Skin epidermis (tissue), 12 donors: Measurements from ENCODE around the gene DDX10.

Experiments
- H3K27ac ChIP-seq, 21 experiments: fragments of 200-600 bp; sonication (generic) in 11 of 21; one replicate each; pipeline ENCODE4 v1.5.0; 2020; ENCODE audit warnings: mild to moderate bottlenecking in 3 of 21, inconsistent platforms in 2 of 21, moderate library complexity in 2 of 21
- H3K4me3 ChIP-seq, 7 experiments: fragments of 200-600 bp; sonication (generic) in 2 of 7; one replicate each; pipeline ENCODE4 v1.5.0; 2020; ENCODE audit warnings: inconsistent platforms in 2 of 7, mild to moderate bottlenecking in 2 of 7, moderate library complexity in 1 of 7

The DDX10 gene

DNA sequence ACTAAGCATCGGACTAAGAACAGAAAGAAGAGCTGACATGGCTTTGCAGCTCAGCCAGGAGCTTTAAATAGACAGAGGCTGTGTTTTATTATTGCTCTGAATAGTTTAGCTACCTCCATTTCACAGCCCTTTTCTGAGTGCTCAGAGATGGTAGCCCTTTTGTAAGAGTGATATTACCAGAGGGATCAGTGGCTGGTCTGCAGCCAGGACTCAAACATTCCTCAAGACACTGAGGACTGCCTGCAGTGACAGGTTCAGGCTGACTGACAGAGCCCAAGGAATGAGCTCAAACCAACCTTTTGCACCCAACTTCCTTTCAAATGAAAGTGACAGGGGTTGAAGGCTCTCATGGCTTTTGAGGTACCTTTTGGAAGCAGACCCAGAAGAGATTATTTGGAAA lies 189.0 kb downstream of the DDX10 start:
- H3K27ac ChIP-seq: peak overlapping the region in 12 of 21 experiments; percentile 18 to 76 (median 37)

DNA sequence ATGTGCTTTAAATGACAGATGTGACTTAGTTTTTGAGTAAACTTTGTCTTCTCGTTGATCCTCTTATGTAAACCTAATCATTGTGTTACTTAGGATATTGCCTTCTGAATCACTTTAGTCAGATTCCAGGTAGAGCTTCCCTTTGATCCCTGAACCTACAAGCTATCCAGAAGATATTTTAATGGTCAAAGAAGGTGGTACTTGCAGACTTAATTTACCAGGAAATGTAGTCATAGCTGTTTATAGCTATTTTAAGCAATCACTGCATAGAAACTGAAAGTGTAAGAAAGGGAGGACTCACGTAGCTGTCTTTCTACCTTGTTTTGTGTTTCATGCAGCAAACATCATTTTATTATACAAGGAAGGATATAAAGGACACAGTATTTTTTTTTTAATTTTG lies 189.5 kb downstream of the DDX10 start:
- peak overlapping the region in 2 of 7 experiments; percentile 9 to 13 for H3K4me3 ChIP-seq
- peak overlapping the region in 13 of 21 experiments; percentile 18 to 76 (median 35) for H3K27ac ChIP-seq

More for the DNA sequence above, 189.0 kb downstream of the DDX10 start:
- peak overlapping the region in 1 of 7 experiments; percentile 13 for H3K4me3 ChIP-seq

DNA sequence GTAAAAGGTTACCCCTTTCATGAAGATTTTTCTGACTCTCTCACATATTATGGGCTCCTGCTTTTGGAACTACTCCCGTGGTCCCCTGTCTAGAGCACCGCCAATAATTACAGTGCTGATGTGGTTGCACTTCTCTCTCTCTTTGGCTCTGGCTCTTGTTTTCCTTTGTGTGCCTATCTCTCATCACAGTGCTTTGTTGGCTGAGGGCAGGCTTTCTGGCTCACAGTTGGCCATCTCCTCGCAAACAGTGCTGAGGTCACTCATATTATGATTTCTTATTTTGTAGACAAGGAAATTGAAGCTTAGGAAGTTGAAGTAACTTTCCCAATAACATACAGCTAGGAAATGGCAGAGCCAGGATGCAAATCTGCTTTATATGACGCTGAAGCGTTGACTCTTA lies 192.5 kb downstream of the DDX10 start:
- Histone ChIP-seq H3K27ac (no peak overlapping the region), H3K4me3 (no peak overlapping the region)

DNA sequence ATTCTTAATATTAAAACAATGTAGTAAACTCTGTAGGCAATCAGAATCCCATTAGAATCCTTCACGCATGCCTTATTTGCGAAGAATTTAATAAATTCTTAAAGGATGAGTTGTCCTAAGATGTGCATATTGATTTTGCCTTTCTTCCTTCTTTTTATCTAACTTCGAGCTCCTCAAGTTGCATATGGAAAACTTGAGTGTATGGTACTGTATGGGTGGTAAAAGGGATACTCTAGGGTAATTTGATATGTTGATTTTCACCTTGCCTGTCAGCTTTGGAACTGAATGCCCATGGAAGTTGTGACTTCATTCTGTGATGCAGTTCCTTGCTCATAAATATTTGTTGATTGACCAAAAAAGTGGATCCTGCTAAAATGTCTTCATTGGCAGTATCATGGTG lies 193.8 kb downstream of the DDX10 start:
- H3K27ac ChIP-seq: no peak overlapping the region
- H3K4me3 ChIP-seq: no peak overlapping the region

DNA sequence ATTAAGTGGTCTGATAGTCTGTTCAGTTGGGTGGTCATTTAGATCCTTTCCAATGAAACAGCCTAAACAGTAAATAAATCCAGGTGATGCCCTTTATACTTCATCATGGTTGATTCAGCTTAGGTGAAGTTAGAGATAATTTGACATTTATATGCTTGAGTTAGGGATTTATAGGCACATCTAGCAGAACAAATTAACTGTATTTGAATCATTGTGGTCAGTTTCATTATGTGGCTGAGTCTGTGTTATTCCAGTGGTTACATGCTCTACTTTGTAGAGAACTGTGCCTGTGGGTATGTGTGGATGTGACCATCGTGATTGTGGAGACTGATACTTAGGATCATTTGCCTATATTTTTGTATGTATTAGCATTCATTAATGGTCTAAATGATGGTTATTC lies 194.6 kb downstream of the DDX10 start:
- no peak overlapping the region for H3K4me3 ChIP-seq
- no peak overlapping the region for H3K27ac ChIP-seq

DNA sequence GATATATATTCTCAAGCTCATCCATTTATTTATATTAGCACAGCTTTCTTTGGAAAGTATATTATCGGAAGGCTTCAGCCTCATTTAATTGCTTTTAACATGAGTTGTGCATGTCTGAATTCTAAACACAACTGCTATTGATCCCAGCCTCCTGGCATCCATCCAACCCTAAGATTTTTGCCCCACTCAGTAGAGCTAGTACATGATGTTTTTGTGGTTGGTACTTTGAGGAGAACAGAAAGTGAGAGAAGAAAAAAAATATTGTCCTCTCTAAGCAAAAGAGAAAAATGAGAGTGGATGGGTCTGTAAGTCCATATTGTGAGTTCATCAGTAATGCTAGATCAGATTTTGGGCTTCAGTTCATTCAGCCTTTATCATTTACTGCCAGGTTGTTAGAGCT lies 198.7 kb downstream of the DDX10 start:
- H3K4me3 ChIP-seq: no peak overlapping the region
- no peak overlapping the region for H3K27ac ChIP-seq

DNA sequence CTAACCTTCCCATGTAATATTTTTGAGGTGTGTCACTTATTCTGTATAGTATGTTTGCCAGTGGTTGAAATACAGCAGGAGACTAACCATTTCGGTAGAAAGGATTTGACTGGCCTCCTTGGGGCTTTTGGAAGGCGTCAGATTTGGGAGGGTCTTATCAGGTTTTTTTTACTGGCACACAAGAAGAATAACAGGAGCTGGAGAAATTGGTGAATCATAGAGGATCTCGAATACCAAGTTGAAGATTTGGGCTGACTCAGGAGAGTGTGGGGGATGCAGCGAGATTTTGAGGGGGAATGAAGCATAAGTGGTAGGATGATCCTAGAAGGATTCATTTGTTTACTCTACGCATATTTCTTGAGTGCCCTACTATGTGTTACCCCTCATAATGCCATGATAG lies 200.5 kb downstream of the DDX10 start:
- Histone ChIP-seq H3K27ac (no peak overlapping the region), H3K4me3 (no peak overlapping the region)

DNA sequence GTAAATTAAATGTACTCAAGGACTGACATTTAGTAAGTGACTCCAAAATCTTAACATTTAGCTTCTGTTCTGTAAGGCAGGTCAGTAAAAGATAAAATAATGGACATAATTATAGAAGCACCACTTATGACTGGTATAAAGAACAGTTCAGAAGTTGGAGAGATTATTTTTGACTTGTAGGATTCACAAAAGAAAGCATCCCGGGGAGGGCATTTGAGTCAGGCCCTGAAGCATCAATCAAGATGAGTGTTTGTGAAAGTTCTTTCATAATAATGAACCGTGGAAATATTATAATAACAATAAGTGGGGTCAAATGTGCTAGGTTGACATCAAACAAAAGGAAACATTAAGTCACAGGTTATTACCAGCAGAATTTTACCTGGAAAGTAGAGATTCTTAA lies 201.9 kb downstream of the DDX10 start:
- Histone ChIP-seq H3K4me3 (no peak overlapping the region), H3K27ac (no peak overlapping the region)

DNA sequence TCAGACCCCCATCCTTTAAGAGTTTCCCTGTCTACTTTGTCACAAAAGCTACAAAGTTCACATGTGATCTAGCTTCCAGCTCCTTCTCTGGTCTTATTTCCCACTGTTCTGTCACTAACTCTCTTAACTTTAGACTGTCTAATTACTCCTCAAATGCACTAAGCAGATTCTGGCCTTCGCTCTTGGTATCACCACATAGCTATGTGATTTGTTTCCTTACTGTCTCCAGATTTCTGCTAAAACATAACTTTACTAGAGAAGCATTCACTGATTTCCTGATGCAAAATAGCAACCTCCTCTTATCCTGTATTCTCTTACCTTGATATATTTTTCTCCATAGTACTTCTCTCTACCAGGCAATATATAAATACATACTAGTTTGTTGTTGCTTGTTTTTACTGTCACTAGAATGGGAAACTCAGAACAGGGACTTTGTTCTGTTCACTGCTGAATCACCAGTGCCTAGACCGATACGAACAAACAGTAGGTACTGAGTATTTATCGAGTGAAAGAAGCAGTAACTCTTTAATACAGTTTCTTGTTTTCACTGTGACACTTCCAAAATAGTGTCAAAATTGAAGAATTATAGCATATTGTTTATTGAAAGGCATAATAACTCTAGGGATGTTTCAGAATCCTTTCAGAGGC lies 205.6 kb downstream of the DDX10 start:
- H3K27ac ChIP-seq: peak overlapping the region in 5 of 21 experiments; percentile 4 to 73 (median 49)
- H3K4me3 ChIP-seq: no peak overlapping the region

DNA sequence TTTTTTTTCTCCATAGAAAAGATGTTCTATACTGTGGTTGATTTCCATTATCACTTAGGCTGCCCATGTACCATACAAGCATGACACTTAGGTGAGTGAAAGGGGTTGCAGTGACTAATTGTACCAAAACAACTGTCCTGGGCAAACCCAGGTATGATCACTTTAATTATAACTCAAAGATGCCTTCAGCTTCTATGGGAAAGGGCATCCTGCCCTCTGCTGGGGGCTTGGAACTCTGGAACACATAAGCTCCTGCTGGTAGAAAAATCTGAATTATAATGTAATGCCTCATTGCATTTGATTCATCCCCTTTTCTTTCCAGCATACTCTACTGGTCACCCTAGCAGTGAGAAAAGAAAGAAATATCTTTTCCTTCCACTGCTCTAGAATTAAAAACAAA lies 206.3 kb downstream of the DDX10 start:
- peak overlapping the region in 4 of 21 experiments; percentile 31 to 73 (median 56) for H3K27ac ChIP-seq
- no peak overlapping the region for H3K4me3 ChIP-seq

DNA sequence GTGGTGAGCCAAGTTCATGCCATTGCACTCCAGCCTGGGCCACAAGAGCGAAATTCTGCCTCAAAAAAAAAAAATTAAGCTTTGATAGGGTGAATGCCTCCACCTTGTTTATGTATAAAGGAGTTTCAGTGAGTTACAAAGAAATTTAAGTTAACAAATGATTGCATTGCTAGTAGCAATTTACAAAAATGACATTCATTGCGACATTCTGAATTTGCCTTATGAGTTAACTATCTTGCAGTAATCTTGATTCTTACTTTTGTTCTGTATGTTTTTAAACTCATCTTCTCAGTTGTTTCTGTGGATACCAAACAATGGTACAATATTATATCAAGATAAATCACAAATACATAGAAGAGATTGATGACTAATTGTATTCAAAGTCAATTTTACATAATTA lies 207.0 kb downstream of the DDX10 start:
- Histone ChIP-seq H3K4me3 (no peak overlapping the region), H3K27ac (peak overlapping the region in 2 of 21 experiments; percentile 27 to 73)

DNA sequence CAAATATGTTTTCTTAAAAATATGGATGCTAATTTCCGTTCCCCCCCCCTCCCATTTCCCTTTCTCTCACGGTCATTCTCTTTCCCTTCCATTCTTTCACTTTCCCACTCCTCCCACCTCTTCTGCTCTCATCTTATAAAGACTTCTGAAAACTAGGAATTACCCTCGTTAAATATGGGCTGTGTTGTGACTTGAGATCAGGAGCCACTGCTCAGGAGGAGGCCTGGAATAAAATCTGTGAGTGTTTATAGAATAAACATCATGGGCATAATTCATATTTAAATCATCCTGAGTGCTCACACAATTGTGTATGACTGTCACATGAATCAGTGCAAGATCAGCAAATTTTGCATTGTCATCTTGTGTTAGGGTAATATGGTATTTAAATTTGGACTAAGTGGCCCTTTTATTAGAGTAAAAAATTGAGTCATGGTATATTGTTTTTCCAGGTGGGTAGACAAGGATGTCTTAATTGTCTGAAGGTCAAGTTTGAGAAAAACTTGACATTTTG lies 208.0 kb downstream of the DDX10 start:
- H3K27ac ChIP-seq: peak overlapping the region in 3 of 21 experiments; percentile 4 to 27 (median 24)
- no peak overlapping the region for H3K4me3 ChIP-seq

DNA sequence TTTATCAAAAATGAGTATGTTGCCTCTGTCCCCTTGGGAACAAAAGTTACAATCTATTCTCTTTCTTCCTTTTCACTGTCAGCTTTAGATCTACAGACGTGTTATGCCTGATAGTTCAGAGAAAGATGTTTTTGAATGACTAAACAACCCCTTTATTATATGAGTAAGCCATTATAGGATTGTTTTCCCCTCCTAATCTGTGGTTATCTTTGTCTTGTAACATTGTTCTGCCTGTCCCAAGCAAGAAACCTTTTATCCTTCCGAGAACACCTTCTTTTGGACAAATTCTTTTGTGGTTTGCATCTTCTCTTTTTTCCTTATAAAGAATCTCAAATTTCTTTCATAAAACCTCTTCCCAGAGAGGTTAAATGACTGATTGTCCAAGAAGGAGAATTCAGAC lies 208.4 kb downstream of the DDX10 start:
- H3K4me3 ChIP-seq: no peak overlapping the region

DNA sequence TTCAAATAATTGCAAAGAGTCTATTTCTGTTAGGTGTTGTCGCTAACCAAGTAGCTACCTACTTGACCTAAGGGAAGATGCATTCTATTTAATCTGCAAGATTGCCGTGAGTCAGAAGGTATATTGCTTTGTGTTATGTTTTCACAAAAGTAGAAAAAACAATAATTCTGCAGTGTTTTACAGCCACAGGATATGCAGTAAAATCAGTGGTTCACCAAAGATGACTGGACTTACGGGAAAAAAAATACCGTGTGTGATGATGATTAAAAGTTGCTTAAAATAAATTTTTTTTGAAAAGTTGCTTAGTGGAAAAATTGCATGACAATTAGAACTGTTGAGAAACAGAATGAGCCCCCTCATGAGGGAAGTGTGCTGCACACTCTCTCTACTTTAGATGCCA lies 209.1 kb downstream of the DDX10 start:
- Histone ChIP-seq H3K4me3 (no peak overlapping the region), H3K27ac (peak overlapping the region in 1 of 21 experiments; percentile 13)

More for the DNA sequence above, 208.4 kb downstream of the DDX10 start:
- H3K27ac ChIP-seq: peak overlapping the region in 3 of 21 experiments; percentile 4 to 27 (median 24)

DNA sequence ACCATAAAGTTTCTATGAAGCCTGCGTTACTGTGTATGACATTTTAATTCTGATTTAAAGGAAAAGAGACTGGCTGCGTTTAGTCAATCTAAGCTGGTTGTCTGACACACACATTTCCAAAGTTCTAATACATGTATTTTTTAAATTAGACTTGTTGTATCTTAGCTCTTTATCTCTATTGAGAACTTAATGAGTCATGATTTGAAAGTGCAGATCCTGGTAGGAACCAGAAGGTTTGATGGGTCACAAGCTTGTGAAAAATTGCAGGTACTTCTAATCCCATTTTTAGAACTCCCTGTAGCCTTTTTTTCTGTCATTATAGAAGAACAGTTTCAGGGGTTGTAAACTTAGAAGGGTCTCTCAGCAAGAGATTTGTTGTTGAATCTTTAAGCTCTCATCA lies 210.3 kb downstream of the DDX10 start:
- no peak overlapping the region for H3K27ac ChIP-seq
- no peak overlapping the region for H3K4me3 ChIP-seq

DNA sequence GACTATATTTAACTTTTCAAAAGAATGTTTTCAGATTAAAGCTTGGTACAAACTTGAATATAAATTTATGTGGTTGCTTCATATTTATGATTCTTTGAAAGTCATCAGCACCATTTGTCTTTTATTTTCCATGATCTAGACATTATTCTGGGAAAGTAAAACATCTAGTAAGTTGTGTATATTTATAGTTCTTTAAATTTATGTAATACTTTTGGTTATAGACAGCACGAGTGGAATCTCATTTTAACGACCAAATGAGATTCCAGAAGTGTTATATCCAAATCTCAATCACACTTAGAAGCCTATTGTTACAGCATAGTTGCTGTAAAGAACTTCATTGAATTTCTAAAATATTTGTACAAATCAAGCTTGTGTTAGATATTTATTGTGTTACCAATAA lies 212.3 kb downstream of the DDX10 start:
- Histone ChIP-seq H3K4me3 (no peak overlapping the region), H3K27ac (no peak overlapping the region)

DNA sequence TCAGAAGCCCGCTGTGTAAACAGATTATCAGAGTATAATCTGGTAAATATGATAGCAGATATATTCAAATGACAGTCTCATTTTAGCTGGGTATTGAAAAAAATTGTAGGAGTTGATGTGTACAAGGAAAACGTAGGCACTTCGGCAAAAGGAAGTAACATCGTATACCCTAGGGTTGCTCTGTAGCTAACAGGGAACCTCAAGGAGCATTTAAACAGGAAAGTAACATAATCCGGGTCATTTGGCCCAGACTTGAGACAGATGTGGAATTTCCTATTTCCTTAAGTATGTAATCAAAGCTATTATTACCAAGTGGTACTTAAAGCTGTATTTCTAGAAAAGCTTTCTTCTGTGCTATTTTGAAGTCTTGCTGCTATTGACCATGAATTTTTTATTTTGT lies 215.6 kb downstream of the DDX10 start:
- no peak overlapping the region for H3K27ac ChIP-seq
- no peak overlapping the region for H3K4me3 ChIP-seq

DNA sequence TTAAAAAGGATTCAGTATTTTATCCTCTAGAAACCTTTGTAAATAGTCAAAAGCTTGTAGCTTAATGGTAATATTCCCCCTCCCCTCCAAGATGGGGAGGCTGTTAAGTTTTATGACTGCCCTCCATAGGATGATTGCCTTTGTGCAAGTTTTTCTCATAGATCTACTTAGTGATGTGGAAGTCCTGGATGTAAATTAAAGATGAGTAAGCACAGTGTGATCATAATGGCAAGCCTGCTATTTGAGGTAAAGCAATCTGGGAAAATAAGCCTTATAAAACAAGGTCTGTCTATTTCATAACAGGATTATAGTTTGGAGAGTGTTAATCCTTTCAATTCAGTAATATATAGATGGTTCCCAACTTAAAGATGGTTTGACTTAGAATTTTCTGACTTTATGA lies 216.3 kb downstream of the DDX10 start:
- Histone ChIP-seq H3K4me3 (no peak overlapping the region), H3K27ac (no peak overlapping the region)

DNA sequence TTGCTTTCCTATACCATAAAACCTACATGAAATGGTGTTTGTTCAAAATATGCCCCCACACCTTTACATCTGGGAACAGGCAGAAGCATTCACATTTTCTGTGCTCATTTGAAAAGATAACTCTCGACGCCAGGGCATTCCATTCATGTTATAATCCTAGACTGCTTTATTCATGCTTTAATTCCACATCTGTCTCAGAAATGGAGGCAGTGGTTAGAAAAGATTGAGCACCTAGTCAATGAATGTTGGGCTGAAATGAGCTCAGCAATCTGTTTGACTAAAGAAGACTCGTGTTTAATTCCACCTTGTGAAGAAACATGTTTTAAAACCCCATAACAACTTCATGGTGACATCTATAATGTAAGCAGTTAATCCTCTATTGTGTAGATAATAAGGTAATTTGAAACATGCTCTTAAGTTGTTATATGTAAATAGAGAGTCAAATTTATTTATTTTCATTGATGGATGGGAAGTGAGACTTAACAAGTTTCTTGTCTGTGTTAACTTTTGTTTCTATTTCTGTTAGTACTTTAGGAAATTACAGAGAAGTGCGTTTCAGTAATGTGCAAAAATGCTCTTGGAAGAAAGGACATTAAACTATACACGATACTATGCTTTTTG lies 217.5 kb downstream of the DDX10 start:
- H3K27ac ChIP-seq: no peak overlapping the region
- H3K4me3 ChIP-seq: no peak overlapping the region

DNA sequence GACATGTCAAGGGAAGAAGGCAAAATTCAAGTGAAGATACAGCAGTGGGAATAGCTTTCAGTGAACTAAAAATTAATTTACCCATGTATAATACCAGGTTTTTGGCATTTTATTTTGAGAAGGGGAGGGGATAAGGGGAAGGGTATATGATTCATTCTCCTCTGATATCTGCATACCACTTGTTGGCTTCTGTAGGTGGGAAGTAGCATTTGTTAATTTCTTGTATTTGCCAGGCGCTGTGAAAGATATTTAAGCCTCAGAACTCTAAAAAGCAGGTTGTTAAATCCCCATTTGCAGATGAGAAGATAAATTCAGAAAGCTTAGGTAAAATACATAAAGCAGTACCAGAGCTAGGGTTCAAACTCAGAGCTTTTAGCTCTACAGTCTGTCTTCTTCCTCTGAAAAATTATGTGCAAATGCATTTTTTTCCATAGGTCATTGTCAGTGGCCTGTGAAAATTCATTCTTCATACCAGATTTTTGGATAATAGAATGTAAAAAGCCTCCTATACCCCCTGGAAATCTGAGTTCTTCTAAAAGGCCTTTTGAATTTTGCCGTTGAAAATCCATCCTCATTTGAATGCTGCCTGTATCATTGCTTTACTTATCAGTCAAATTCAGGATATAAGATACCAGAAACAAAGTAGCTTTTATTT lies 221.3 kb downstream of the DDX10 start:
- Histone ChIP-seq H3K4me3 (no peak overlapping the region), H3K27ac (no peak overlapping the region)

DNA sequence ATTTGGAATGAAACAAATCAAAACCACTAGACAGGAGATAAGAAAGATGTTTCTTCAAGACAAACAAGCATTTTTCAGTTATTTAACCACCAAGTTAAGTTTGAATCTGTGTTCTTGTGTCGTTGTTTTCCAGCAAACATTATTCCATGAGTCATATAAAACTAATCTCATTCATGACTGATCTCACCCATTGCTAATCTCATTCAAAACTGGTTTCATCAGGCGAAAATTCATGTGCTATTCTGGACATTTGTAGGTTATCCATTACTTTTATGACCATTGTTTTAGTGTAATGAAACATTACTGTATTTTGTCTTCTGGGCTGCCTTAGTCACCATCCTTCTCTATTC lies 221.8 kb downstream of the DDX10 start:
- H3K27ac ChIP-seq: peak overlapping the region in 1 of 21 experiments; percentile 14

More for the DNA sequence above, 221.8 kb downstream of the DDX10 start:
- H3K4me3 ChIP-seq: no peak overlapping the region
